Kidney (tissue), 14 donors: ENCODE results near the gene PPARGC1A. TPM values are rescaled to one million over a fixed set of nuclear protein-coding genes. Genes with fewer than 3 reads are reported as not detected.

ENCODE experiments used
- DNase-seq, 5 donors: peaks; one replicate each; pipeline ENCODE4 v3.0.0-alpha.2; 2013 to 2020
- FAIRE-seq: peaks from 2 replicates; lab custom pipeline; 2012; peaks lifted over from hg19 to GRCh38; lab: Jason Lieb, UNC
- H3K27ac ChIP-seq, 2 donors: one replicate each; pipeline ENCODE4 v1.7.0; 2013; ENCODE audit warnings: low read depth in 2 of 2, low read length in 2 of 2, inconsistent platforms in 1 of 2
- H3K27me3 ChIP-seq: one replicate; pipeline ENCODE4 v1.7.1; 2013; ENCODE audit warnings: low read length, inconsistent platforms; ENCODE audit not compliant: control insufficient read depth, insufficient read depth
- H3K36me3 ChIP-seq, 3 donors: one replicate each; pipeline versions ENCODE4 v1.7.0 to v1.7.1; 2013; ENCODE audit warnings: low read length in 3 of 3, control low read depth in 1 of 3, inconsistent platforms in 1 of 3; ENCODE audit not compliant: insufficient read depth in 3 of 3, control insufficient read depth in 2 of 3
- H3K4me1 ChIP-seq, 3 donors: one replicate each; pipeline versions ENCODE4 v1.7.0 to v1.7.1; 2013; ENCODE audit warnings: low read length in 3 of 3, inconsistent platforms in 1 of 3, low read depth in 1 of 3; ENCODE audit not compliant: control insufficient read depth in 2 of 3, insufficient read depth in 2 of 3
- H3K4me3 ChIP-seq, 3 donors: one replicate each; pipeline versions ENCODE4 v1.7.0 to v1.8.1; 2013; ENCODE audit warnings: low read length in 3 of 3, control low read depth in 1 of 3, inconsistent platforms in 1 of 3
- H3K9ac ChIP-seq, 3 donors: one replicate each; pipeline versions ENCODE4 v1.7.0 to v1.7.1; 2013; ENCODE audit warnings: low read length in 3 of 3, control low read depth in 1 of 3, inconsistent platforms in 1 of 3
- H3K9me3 ChIP-seq, 3 donors: one replicate each; pipeline versions ENCODE4 v1.7.0 to v1.7.1; 2013; ENCODE audit warnings: low read length in 3 of 3, control low read depth in 1 of 3, inconsistent platforms in 1 of 3; ENCODE audit not compliant: control insufficient read depth in 2 of 3, insufficient read depth in 1 of 3
- intact Hi-C: fragments of 100-400 bp; cut with DNase I; formaldehyde crosslinking; loops from one replicate; pipeline ENCODE4 v1.11.1; 2022
- polyA plus RNA-seq: library from polyadenylated mRNA; stranded (reverse); fragments of 350-450 nt; fragmentation: Illumina TruSeq; extraction: RNeasy Lipid Tissue Mini Kit (QIAGEN cat#74804); gene quantifications from one replicate; pipeline ENCODE4 v1.2.3, GENCODE V29; 2014; ENCODE audit warnings: low read depth, low replicate concordance; ENCODE audit not compliant: insufficient read depth
- total RNA-seq: library from RNA; stranded (reverse); fragmentation: NEBNext Ultra II Directional; extraction: Animal tissue kit (Norgen Biotek cat#: 25700); gene quantifications from one replicate; pipeline ENCODE4 v1.2.1, GENCODE V29; 2021
- TF ChIP-seq, protein P1 (sequence below): IDR thresholded peaks from 3 replicates; pipeline ENCODE4 v1.5.1; 2012; ENCODE audit warnings: mild to moderate bottlenecking, moderate library complexity, borderline replicate concordance; ENCODE audit not compliant: insufficient read depth; ENCODE audit errors: extremely low read depth
- donor health status: control.
- donor health status: control.
- donor health status: control.
- donor health status: control.
- donor health status: control.
- donor health status: DM: yes; HTN: yes; CAD: no.
- donor health status: Normal renal cell carcinoma (clear cell type).

The PPARGC1A gene
- total and polyA plus RNA-seq, 2 donors from 2014 or later: 22.8 to 80.8 TPM

GRCh38 chr4:23811161-23811560 lies 78.7 kb downstream of the PPARGC1A start:
- no peak for FAIRE-seq
- TF ChIP-seq, protein P1, sequence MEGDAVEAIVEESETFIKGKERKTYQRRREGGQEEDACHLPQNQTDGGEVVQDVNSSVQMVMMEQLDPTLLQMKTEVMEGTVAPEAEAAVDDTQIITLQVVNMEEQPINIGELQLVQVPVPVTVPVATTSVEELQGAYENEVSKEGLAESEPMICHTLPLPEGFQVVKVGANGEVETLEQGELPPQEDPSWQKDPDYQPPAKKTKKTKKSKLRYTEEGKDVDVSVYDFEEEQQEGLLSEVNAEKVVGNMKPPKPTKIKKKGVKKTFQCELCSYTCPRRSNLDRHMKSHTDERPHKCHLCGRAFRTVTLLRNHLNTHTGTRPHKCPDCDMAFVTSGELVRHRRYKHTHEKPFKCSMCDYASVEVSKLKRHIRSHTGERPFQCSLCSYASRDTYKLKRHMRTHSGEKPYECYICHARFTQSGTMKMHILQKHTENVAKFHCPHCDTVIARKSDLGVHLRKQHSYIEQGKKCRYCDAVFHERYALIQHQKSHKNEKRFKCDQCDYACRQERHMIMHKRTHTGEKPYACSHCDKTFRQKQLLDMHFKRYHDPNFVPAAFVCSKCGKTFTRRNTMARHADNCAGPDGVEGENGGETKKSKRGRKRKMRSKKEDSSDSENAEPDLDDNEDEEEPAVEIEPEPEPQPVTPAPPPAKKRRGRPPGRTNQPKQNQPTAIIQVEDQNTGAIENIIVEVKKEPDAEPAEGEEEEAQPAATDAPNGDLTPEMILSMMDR: no peak
- Histone ChIP-seq H3K9me3 (no peaks in the 10 kb centered on the region), H3K27ac (no peak overlapping the region), H3K27me3 (no peaks in the 10 kb centered on the region), H3K4me1 (peaks cover 0 to 3% (median 0%) of the 10 kb centered on the region in 3 donors), H3K9ac (no peak overlapping the region), H3K4me3 (no peak overlapping the region), H3K36me3 (peaks cover 0 to 37% (median 20%) of the 10 kb centered on the region in 3 donors)
- intact Hi-C loops: no loop called here
- no peak for DNase-seq

- Histone ChIP-seq H3K4me3 (no peak overlapping the region), H3K9ac (no peak overlapping the region), H3K9me3 (no peaks in the 10 kb centered on the region), H3K4me1 (no peaks in the 10 kb centered on the region), H3K27ac (no peak overlapping the region), H3K36me3 (peaks cover 4 to 40% (median 11%) of the 10 kb centered on the region in 3 donors), H3K27me3 (no peaks in the 10 kb centered on the region)
- DNase-seq (no peak), FAIRE-seq (no peak)
- TF ChIP-seq, protein P1: no peak
- intact Hi-C loops: no loop called here
Observed at GRCh38 chr4:23805450-23805851, 84.4 kb downstream of the PPARGC1A start.

- Histone ChIP-seq H3K27me3 (no peaks in the 10 kb centered on the region), H3K27ac (peak overlapping the region; percentile 62 to 72), H3K9me3 (no peaks in the 10 kb centered on the region), H3K4me3 (no peak overlapping the region), H3K9ac (no peak overlapping the region), H3K36me3 (peaks cover 0 to 11% (median 3%) of the 10 kb centered on the region in 3 donors), H3K4me1 (peaks cover 0 to 9% (median 0%) of the 10 kb centered on the region in 3 donors)
- FAIRE-seq: peak; percentile 56
- TF ChIP-seq, protein P1: no peak
- intact Hi-C loops: no loop called here
- DNase-seq: peak; percentile 45 to 87 (median 79)
Observed at GRCh38 chr4:23789762-23790161, 100.1 kb downstream of the PPARGC1A start.

DNA sequence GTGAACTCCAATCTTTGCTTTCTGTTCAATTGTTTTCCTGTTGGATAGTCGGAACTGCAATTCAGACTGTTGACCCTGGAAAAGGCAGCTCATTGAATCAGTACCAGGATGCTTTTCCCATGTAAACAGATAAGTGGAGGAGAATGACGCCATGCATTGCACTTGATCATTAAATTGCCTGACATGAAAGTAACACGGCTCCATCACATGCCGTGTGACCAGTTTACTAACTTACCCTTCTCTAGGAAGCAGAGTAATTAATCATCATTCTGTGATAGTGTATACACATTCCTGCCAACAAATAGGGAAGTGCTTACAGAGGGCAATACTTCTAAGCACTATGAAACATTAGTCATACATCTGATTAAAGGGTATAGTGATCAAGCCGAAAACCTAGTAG lies 101.4 kb downstream of the PPARGC1A start:
- peaks cover 0 to 10% (median 3%) of the 10 kb centered on the region in 3 donors for H3K36me3 ChIP-seq
- peak overlapping the region; percentile 63 to 80 for H3K27ac ChIP-seq
- H3K27me3 ChIP-seq: no peaks in the 10 kb centered on the region
- H3K4me1 ChIP-seq: peaks cover 0 to 9% (median 0%) of the 10 kb centered on the region in 3 donors
- H3K9me3 ChIP-seq: no peaks in the 10 kb centered on the region
- no peak for FAIRE-seq
- no peak overlapping the region for H3K4me3 ChIP-seq
- DNase-seq: no peak
- intact Hi-C loops: no loop called here
- TF ChIP-seq, protein P1: no peak
- no peak overlapping the region for H3K9ac ChIP-seq
